NCI-H82 treated with DMSO at 0.1 percent for 48 hours (cell line): ENCODE data around the gene MGME1.
"Not testable (repeated sequence)": the region's sequence is repeated elsewhere in the genome, so short reads cannot be mapped to it uniquely, and the experiment has no call there.

Experiments used
- DNase-seq: peaks from one replicate; lab custom pipeline; 2025; ENCODE audit not compliant: unreplicated experiment; lab: John Stamatoyannopoulos, UW

The MGME1 gene

GRCh38 chr20:17959257-17959627, 9.6 kb upstream of the MGME1 start:
- no peak for DNase-seq

GRCh38 chr20:17960400-17960885, 8.4 kb upstream of the MGME1 start:
- DNase-seq: not testable (repeated sequence)

DNA sequence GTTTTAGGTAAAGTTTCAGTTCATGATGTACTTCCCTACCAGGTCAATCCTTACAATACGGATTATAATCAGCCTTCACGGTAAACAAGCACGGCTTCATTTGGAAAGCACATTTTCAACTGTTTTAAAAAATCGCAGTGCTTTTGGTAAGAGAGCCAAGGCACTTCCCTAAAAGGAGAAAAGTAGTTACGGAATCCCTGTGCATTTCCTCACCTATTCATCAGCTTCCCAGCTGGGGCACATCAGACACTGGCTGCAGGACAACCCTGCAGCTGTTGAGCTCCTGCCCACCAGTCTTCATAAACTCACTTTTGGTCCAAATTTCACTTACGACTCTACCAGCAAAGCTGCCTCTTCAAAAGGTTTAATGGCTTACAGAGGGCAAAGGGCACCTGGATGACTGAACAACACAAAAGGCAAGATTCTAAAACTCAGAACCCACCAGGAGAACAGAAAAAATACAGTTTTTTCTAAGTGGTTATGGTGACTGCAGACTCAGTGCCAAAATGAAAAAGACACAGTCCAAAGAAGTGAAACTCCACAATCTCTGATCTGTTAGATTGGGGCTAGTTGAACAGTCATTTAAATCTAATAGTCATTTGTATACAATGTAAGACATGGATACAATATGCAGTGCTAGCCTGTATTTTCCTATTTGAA, 7.8 kb upstream of the MGME1 start:
- no peak for DNase-seq

DNA sequence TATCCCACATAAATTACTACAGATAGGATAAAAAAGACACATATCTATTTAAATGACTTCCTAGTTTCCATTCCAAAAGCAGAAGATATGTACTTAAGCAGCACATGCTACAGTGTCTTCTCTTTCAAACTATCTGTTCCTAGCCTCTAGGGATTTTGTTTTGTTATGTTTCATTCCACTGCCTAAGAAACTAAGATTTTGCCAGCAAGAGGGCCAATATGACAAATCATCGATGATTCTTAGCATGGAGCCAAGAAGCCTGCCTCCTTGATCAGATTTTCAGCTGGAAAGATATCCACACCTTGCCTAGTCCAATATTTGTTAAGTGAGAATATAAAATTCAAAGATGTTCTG, 7.3 kb upstream of the MGME1 start:
- no peak for DNase-seq

- DNase-seq: no peak
Measured at GRCh38 chr20:17963114-17963897, 5.5 kb upstream of the MGME1 start.

GRCh38 chr20:17964073-17964472, 4.7 kb upstream of the MGME1 start:
- no peak for DNase-seq

DNA sequence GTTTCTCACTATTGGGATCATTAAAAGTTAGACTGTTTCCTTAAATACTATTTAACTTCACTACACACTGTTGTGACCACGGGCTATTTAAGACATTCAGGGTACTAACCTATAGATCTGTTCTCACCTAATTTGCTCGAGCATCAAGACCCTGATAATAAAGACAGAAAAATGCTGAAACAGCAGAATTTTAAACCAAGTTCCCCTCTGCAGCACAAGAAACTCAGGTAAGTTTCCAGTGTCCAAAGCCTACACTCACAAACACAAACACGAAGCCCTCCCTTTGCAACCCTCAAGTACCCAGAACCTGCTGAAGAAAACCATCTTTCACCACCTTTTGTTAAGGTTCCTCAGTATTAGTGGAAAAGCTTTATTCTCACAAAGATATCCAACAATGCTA, 4.2 kb upstream of the MGME1 start:
- no peak for DNase-seq

GRCh38 chr20:17965042-17965697, 3.6 kb upstream of the MGME1 start:
- DNase-seq: no peak

DNA sequence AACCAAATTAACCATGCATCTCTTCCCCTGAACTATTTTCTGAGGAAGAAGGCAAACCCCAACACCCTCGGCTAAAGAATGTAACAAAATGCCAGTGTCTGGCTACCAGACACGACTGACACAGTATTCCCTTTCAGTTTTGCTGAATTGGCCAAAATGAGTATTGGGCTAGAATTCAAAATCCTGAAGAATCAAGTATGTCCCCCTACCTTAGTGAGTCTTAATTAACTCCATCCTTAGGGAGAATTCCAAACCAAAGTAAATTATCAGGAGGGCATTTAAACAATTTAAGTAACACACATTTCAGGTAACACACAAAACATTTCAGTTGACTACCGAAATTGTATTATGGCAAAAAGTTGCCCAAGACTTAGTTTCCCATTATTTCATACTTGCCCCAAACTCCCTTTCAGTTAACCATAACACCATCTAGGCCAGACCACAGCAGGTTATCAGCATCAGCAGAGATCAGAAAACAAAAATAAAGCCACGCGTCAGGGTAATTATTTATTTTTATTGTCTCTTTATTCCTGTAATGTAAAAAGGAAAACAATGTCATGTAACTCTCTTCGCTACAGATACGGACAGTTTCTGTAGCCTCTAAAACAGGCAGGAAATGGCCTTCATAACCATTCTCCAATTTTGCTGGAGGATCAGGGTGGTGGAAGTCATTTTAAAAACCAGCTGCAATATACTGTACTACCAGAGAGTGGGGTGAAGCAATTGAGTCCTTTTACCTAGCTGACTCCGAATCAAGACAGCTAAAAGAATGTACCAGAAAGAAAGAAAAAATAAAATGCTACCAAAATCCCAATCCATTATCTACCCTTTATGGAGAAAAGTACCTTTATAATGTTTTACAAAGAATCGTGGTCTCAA, 2.1 kb upstream of the MGME1 start:
- no peak for DNase-seq

DNA sequence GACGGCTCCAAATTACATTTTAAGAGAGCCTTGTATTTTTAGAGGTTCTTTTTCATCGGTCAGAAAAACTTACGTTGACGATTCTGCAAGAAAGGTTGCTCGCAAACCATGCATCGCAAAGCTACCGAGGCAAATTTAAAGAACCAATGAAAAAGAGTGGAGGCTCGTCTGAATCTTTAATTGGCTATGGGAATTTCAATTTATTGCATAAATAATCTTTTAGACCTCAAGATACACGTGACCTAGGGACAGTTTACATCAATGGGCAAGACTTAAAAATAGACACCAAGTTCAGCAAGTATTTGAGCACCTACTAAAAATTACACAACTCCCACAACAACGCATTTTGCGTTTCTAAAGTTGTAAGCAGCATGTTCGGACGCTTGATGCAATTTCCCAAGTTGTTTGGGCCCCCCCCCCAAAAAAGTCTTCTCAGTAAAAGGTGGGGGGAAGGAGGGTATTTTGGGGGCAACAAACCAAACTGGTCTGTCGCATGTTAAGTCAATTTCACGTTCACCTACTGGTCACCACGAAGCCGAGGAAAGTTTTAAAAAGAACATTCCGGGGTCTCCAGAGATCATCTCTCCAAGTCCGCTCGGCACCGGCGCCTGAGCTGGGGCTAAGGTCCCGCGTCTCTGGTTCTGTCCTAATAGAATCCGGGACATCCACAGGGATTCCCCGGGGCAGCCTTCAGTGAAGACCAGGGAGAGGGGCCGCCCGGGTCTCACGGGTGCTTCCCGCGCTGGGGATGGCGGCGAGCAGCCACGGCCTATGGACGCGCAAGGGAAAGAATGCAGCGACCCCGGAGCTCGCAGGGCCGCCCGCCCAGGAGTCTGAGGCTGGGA, 1.1 kb upstream of the MGME1 start:
- no peak for DNase-seq

DNA sequence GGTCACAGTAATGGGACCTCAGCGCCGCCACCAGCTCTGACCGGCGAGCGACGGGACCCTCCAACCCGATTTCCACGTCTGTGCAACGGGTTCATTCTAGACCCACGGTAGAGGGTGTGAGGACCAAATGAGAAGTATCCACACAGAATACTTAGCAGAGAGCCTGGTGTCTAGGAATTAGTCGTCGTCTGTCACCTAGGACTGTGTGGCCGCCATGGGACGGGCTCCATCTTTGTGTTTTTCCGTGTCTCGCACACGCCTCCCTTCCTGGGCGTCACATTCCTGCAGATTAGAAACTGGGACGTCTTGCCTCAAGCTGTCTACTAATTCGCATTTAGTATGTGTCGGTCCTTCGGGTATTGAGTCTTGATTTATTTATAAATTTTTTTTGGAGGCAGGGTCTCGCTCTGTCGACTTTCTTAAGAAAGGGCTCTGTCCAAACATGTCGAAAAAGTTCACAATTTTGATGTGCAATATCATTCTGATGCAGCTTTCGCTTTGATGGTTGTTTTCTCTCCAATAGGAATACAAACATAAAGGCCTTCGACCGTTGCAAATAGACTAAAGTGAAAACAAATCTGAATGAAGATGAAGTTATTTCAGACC, 563 bp downstream of the MGME1 start:
- no peak for DNase-seq

DNA sequence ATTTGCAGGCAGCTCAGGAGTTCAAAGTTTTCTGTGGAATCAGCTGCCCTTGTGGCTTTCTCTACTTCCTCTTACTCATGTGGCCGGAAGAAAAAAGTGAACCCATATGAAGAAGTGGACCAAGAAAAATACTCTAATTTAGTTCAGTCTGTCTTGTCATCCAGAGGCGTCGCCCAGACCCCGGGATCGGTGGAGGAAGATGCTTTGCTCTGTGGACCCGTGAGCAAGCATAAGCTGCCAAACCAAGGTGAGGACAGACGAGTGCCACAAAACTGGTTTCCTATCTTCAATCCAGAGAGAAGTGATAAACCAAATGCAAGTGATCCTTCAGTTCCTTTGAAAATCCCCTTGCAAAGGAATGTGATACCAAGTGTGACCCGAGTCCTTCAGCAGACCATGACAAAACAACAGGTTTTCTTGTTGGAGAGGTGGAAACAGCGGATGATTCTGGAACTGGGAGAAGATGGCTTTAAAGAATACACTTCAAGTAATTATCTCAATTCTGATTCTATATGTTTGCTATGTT, 1.1 kb downstream of the MGME1 start:
- no peak for DNase-seq

- no peak for DNase-seq
Measured at GRCh38 chr20:17971300-17972013, 2.6 kb downstream of the MGME1 start.

GRCh38 chr20:17972121-17972520, 3.3 kb downstream of the MGME1 start:
- DNase-seq: no peak

DNA sequence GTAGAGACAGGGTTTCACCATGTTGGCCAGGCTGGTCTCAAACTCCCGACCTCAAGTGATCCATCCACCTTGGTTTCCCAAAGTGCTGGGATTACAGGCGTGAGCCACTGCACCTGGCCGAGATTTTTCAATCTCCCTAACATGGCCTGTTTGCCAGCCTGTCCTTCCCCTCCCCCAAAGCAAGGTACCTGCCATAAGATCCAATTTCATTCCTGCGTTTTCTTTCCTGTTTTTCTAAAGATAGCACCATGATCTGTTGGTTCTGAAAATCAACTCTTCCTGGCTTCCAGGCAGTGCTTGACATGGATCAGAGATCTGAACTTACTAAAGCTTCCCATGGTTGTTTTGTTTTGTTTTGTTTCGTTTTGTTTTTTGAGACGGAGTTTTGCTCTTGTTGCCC, 7.5 kb downstream of the MGME1 start:
- no peak for DNase-seq

DNA sequence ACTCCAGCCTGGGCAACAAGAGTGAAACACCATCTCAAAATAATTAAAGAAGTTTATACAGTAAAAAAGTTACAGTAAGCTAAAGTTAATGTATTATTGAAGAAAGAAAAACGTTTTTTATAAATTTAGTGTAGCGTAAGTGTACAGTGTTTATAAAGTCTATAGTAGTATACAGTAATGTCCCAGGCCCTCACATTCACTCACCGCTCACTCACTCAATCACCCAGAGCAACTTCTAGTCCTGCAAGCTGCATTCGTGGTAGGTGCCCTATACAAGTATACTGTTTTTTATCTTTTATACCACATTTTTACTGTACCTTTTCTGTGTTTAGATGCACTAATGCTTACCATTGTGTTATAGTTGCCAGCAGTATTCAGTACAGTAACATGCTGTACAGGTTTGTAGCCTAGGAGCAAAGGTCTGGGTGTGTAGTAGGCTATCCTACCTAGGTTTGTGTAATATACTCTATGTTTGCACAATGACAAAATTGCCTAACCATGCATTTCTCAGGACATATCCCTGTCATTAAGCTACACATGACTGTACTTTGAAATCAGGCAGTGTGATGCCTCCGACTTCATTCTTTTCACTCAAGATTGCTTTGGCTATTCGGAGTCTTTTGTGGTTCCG, 16.7 kb downstream of the MGME1 start:
- no peak for DNase-seq

DNA sequence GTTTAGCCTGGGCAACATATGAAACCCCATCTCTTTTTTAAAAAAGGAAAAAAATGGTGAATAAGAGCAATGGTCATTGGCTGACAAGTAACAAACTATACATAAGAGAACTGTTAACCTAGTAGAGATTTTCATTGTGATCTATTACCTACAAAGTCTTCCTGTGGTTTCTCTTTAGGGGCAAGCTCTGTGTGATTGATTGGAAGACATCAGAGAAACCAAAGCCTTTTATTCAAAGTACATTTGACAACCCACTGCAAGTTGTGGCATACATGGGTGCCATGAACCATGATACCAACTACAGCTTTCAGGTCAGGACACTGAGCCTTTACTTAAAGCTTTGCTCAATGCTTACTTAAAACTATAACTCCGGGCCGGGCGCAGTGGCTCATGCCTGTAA, 19.2 kb downstream of the MGME1 start:
- no peak for DNase-seq

DNA sequence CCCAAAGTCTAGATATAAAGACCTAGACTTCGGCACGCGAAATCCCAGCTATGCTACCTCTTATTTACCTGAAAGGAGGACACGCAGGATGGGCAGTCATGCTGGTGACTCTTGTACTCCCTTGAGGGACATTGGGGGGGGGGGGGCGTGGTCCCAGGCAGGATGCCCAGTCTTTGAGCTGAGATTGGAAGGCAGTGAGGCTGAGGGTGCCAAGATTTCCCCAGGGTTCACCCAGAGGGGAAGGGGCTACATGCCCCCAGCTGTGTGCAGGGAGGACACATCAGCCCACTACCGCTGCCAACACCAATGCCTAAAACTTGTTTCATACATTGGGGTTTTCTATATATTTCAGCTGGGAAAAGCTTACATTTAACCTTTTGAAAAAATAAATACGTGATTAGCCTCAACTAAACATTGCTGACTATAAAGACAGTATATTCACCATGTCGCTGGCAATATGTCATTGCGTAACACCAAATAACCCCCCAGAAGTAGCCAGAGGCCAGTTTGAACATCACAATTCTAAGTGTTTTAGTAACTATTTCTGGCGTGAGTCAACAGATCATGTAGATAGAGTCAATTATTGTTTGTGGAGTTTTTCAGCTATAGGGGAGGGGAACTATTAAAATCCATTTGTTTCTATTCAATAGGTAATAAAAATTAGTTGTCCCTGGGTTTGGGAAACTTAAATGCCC, 21.6 kb downstream of the MGME1 start:
- DNase-seq: no peak
